Muscle layer of colon (tissue), 2 donors: ENCODE measurements around the gene MAP4K3.

Experiments used
- H3K27ac ChIP-seq: one replicate; pipeline ENCODE4 v1.7.0; 2013; ENCODE audit warnings: low read depth, mild to moderate bottlenecking, low read length, moderate library complexity
- H3K27me3 ChIP-seq, 2 donors: one replicate each; pipeline ENCODE4 v1.7.0; 2013; ENCODE audit warnings: low read length in 2 of 2, mild to moderate bottlenecking in 2 of 2; ENCODE audit not compliant: insufficient read depth in 2 of 2, control insufficient read depth in 1 of 2
- H3K36me3 ChIP-seq: one replicate; pipeline ENCODE4 v1.7.0; 2013; ENCODE audit warnings: mild to moderate bottlenecking, low read length; ENCODE audit not compliant: insufficient read depth
- H3K4me1 ChIP-seq: one replicate; pipeline ENCODE4 v1.7.0; 2013; ENCODE audit warnings: mild to moderate bottlenecking, low read length; ENCODE audit not compliant: insufficient read depth
- H3K4me3 ChIP-seq, 2 donors: one replicate each; pipeline ENCODE4 v1.7.0; 2013; ENCODE audit warnings: low read length in 2 of 2, low read depth in 1 of 2, mild to moderate bottlenecking in 1 of 2, moderate library complexity in 1 of 2
- H3K9ac ChIP-seq: one replicate; pipeline ENCODE4 v1.7.0; 2013; ENCODE audit warnings: low read length
- H3K9me3 ChIP-seq: one replicate; pipeline ENCODE4 v1.7.0; 2013; ENCODE audit warnings: mild to moderate bottlenecking, low read length
- donor health status: abdominal sarcoma.
- donor health status: Adenocarcinoma of cecum.

The MAP4K3 gene

DNA sequence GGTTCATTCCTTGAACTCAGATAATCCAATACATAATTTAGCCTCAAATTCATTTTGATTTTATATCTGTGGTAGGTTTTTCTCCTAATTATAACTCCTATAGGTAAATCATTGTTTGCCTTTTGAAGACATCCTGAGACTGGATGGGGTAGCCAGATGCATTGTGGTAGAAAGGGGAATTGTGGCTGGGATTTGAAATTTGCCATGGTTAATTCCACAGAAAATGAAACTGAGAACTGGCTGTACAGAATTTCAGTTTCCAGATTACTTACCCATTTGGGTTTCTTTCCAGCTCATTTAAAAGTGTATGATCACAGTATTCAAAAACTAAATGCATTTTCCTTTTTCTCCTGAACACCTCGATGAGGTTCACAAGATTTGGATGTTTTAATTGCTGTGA lies 211.5 kb downstream of the MAP4K3 start:
- Histone ChIP-seq H3K4me1 (peaks cover 20% of the 10 kb centered on the region), H3K27ac (no peak overlapping the region), H3K4me3 (no peak overlapping the region), H3K36me3 (no peaks in the 10 kb centered on the region), H3K9me3 (no peaks in the 10 kb centered on the region), H3K27me3 (no peaks in the 10 kb centered on the region), H3K9ac (no peak overlapping the region)

DNA sequence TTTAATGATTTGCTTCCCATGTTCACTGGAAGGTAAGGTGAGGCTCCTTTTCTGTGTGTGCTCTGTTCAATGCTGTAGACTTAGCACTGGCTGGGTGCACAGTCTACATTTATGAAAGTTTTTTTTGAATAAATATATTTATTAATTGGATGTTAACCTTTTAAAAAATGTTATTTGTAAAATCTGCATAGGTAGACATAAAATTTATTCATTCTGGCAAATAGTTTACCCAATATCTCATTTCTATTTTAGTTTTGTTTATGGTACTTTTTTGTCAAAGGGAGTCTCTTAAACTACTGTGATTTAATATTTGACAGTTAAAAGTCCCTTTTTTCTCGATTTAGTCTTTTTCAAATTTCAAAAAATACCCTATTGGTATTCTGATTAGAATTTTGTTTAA lies 213.2 kb downstream of the MAP4K3 start:
- no peak overlapping the region for H3K9ac ChIP-seq

DNA sequence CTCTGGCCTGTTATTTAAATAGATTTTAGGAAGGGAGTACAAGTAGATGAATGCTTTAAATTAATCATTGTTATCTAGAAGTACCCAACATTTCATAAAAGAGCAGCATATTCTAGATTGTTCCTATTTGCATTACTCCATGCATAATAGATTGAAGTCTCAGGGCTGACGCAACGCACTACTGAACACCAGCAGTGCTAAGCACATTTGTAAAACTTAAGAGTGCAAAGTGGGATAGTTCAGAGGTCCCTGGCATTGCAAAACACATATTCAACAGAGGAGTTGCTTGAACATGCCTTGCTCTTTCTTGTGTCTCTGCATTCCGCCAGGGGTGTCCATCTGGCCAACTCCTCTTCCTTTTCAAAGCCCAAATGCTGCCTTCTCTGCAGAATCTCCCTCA lies 215.6 kb downstream of the MAP4K3 start:
- Histone ChIP-seq H3K4me3 (no peak overlapping the region), H3K36me3 (no peaks in the 10 kb centered on the region), H3K4me1 (no peaks in the 10 kb centered on the region), H3K27me3 (no peaks in the 10 kb centered on the region), H3K27ac (no peak overlapping the region), H3K9me3 (no peaks in the 10 kb centered on the region), H3K9ac (no peak overlapping the region)

More for the DNA sequence above, 213.2 kb downstream of the MAP4K3 start:
- H3K4me1 ChIP-seq: peaks cover 12% of the 10 kb centered on the region
- H3K36me3 ChIP-seq: no peaks in the 10 kb centered on the region
- no peaks in the 10 kb centered on the region for H3K9me3 ChIP-seq
- H3K27me3 ChIP-seq: no peaks in the 10 kb centered on the region
- no peak overlapping the region for H3K4me3 ChIP-seq
- H3K27ac ChIP-seq: no peak overlapping the region

DNA sequence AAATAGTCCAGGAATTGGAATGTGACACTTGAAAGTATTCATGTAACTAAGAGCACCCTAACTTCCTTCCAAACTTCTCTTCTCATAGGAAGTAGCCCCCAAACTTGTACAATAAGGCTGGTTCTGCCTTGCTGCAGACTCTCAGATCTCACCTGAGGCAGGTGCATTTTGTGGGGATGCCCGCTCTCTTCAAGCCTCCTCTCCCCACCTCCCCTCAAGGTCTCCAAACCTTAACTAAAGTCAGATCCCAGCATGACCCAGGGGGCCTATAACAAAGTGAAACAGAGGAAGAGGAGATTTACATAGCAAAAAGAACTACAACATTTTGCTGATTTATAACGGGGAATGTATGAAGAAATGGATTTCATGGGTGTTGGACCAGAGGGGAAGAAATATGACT lies 216.9 kb downstream of the MAP4K3 start:
- Histone ChIP-seq H3K9ac (no peak overlapping the region), H3K27ac (no peak overlapping the region), H3K9me3 (no peaks in the 10 kb centered on the region), H3K27me3 (no peaks in the 10 kb centered on the region), H3K4me1 (no peaks in the 10 kb centered on the region), H3K36me3 (no peaks in the 10 kb centered on the region), H3K4me3 (no peak overlapping the region)

DNA sequence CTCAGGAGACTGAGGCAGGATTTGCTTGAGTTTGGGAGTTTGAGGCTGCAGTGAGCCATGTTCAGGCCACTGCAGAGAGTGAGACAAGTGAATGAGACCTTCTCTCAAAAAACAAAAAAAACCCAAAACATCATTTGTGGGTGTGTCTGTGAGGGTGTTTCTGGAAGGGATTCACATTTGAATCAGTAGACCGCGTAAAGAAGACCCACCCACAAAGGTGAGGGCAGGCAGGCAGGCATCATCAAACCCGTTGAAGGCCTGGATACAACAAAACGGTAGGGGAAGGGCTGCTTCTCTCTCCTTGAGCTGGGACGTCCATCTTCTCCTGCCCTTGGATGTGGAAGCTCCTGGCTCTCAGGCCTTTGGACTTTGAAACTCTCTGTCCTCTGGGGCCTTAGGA lies 218.7 kb downstream of the MAP4K3 start:
- Histone ChIP-seq H3K36me3 (no peaks in the 10 kb centered on the region), H3K27me3 (no peaks in the 10 kb centered on the region), H3K4me1 (no peaks in the 10 kb centered on the region), H3K9ac (no peak overlapping the region), H3K9me3 (no peaks in the 10 kb centered on the region), H3K4me3 (no peak overlapping the region), H3K27ac (no peak overlapping the region)

DNA sequence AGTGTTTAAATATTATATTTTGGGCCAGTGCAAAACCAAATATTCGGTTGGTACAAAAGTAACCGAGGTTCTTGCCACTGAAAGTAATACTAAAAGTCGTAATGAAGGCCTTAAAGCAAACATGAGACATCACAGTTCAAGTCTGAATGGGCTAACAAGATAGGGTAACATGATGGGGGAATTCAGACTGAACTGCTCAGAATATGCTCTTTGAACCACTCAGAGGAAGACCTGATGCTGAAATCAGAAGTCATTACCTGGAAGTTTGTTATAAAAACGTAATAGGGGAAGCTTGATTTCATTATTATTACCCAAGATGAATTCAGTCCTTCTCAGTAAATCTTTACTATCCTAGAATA lies 219.9 kb downstream of the MAP4K3 start:
- Histone ChIP-seq H3K9me3 (no peaks in the 10 kb centered on the region), H3K9ac (no peak overlapping the region), H3K27me3 (no peaks in the 10 kb centered on the region), H3K4me1 (no peaks in the 10 kb centered on the region), H3K4me3 (no peak overlapping the region), H3K36me3 (no peaks in the 10 kb centered on the region), H3K27ac (no peak overlapping the region)

DNA sequence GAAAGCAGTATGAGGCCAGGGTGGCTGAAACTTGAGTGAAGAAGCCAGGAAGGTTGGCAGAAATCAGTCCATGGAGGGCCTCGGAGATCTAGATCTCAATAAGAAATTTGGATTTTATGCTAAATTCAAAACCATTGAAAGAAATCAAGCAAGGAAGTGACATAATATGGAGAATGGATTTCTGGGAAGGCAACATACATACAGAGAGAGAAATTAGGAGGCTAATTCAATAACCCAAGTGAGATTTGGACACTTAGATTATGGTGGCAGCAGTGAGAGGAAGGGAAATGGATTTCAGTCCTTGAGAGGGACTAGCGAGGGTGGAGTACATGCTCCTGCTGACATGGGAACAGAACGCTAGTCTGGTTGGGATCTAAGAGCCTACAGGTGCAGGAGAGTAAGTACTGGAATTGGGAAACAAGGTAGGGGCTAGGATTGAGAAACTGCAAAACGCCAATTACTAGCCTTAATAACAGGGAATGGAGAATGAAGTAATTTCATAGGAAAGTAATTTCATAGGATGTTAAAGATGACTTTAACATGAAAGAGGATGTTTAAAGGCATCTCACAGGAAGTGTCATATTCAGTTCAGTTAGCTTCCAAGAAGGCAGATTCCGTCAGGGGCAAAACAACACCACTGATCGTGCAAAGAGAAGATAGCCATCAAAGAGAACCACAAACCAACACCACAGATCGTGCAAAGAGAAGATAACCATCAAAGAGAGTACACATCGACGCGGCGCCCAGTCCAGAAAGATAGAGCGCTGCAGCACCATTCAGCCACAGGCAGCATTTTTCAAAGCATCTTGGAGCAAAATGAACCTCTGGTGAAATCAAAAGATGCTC lies 220.5 kb downstream of the MAP4K3 start:
- H3K36me3 ChIP-seq: no peaks in the 10 kb centered on the region
- no peak overlapping the region for H3K4me3 ChIP-seq
- H3K4me1 ChIP-seq: no peaks in the 10 kb centered on the region
- H3K9me3 ChIP-seq: no peaks in the 10 kb centered on the region
- no peak overlapping the region for H3K9ac ChIP-seq
- H3K27ac ChIP-seq: no peak overlapping the region
- no peaks in the 10 kb centered on the region for H3K27me3 ChIP-seq

DNA sequence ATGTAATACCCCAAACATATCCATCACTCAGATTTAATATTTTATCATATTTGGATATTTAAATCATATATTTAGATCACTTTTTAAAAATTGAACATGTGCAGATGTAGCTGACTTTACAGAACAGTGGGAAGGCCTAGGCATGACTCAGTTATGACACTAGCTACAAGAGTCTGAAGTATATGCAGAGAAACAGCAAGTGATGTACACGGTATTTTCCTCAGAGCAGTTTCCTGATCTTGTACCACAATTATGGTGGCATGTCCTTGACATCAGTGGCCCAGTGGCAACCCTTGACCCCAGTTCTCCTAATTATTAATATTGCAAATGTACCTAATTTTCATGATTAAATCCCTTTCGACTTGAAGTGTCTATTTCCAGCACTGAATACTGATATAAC lies 221.5 kb downstream of the MAP4K3 start:
- H3K4me3 ChIP-seq: no peak overlapping the region
- no peaks in the 10 kb centered on the region for H3K27me3 ChIP-seq
- no peak overlapping the region for H3K27ac ChIP-seq
- H3K9me3 ChIP-seq: no peaks in the 10 kb centered on the region
- no peaks in the 10 kb centered on the region for H3K4me1 ChIP-seq
- H3K9ac ChIP-seq: no peak overlapping the region
- H3K36me3 ChIP-seq: no peaks in the 10 kb centered on the region

DNA sequence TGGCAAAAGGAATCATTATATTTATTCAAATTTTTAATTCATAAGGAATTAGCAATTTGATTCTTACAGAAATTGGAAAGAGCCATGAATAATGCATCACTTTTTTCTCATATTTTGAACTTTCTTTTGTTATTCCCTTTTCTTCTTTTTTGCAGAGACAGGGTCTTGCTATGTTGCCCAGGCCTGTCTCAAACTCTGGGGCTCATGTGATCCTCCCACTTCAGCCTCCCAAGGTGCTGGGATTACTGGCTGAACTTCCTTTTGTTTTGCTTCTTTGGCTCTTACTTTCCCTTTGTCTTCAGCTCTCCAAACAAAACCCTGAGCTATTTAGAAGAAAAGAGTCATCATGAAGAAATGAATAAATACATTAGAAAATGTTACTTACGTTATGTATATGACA lies 224.1 kb downstream of the MAP4K3 start:
- no peaks in the 10 kb centered on the region for H3K27me3 ChIP-seq
- no peaks in the 10 kb centered on the region for H3K4me1 ChIP-seq
- no peak overlapping the region for H3K9ac ChIP-seq
- H3K27ac ChIP-seq: no peak overlapping the region
- H3K4me3 ChIP-seq: no peak overlapping the region
- no peaks in the 10 kb centered on the region for H3K9me3 ChIP-seq
- no peaks in the 10 kb centered on the region for H3K36me3 ChIP-seq

DNA sequence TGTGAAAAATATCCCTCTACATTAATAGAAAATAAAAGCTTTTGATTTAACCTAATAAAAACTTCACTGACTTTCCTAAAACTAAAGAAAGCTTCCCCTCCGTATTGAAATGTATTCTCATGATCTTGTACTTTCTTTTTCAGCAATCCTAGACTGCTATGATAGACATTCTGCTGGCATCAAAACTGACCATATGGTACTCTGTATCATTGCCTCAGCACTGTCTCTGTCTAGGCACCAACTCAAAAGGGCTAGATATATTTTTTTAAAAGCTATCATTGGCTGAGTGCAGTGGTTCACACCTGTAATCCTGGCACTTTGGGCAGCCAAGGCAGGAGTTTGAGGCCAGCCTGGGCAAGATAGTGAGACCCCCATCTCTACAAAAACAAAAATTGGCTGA lies 226.2 kb downstream of the MAP4K3 start:
- H3K9ac ChIP-seq: no peak overlapping the region
- H3K4me1 ChIP-seq: no peaks in the 10 kb centered on the region
- no peak overlapping the region for H3K27ac ChIP-seq
- no peaks in the 10 kb centered on the region for H3K36me3 ChIP-seq
- H3K4me3 ChIP-seq: no peak overlapping the region
- H3K27me3 ChIP-seq: no peaks in the 10 kb centered on the region
- no peaks in the 10 kb centered on the region for H3K9me3 ChIP-seq

DNA sequence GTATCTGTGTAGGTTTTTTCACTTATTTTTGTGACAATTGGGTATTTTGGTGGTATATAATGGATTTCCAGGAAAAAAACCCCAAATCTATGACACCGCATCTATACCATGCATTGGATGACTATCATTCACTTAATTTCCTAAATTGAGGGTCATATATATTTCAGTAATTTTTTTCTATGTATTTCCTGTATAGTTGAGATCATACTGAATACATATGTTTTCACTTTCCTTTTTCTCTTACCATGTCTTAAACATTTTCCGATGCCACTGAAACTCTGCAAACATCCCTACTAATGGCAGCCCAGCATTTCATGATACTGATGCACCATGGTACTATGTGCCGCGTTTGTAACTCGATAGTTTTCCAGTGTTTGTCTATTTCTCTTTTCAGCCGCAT lies 233.7 kb downstream of the MAP4K3 start:
- no peaks in the 10 kb centered on the region for H3K4me1 ChIP-seq
- no peaks in the 10 kb centered on the region for H3K27me3 ChIP-seq
- H3K27ac ChIP-seq: no peak overlapping the region
- H3K36me3 ChIP-seq: no peaks in the 10 kb centered on the region
- no peaks in the 10 kb centered on the region for H3K9me3 ChIP-seq
- H3K9ac ChIP-seq: no peak overlapping the region
- H3K4me3 ChIP-seq: no peak overlapping the region

DNA sequence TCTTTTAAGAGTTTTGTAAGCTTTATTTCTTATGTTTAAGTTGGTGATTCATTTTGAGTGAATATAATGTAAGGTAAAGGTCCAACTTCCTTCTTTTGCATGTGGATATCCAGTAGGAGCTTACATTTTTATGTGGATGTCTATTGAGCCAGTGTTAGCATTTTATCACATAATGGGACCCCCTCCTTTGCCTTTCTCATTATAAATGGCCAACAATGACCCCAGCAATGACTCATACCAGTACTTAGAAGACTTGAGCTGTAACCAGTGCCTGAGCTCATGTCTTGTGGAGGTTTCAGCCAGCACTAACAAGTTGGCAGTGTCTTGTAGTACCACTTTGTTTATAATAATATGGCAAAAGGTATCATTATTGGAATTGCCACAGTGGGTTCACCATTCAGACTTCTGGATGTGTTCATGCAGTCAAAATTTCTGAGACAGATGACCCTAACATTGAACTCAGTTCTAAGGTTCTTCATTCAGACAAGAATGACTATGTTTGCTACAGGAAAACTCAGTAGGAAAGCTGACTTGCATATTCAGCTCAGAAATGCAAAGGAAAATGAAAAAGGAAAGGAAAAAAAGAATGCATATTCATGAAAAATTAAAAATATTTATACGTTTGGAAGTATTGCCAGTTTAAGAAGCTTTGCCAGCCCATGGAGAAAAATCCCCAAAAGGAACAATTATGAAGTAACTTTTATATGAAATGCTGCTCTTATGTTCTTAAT lies 234.3 kb downstream of the MAP4K3 start:
- Histone ChIP-seq H3K4me3 (no peak overlapping the region), H3K27me3 (no peaks in the 10 kb centered on the region), H3K9ac (no peak overlapping the region), H3K27ac (no peak overlapping the region), H3K36me3 (no peaks in the 10 kb centered on the region), H3K4me1 (no peaks in the 10 kb centered on the region), H3K9me3 (no peaks in the 10 kb centered on the region)
